ENCODE measurements around the gene GATM. TPM values are rescaled to one million over a fixed set of nuclear protein-coding genes. Genes with fewer than 3 reads are reported as not detected.

The GATM gene
- total and polyA plus RNA-seq, 2 of the 8 experiments (the other 6 are each of a cell fraction or from before 2014, with no cell fraction given), result 10.2 to 15.1 TPM

GRCh38 chr15:45375836-45376235 lies 2.5 kb downstream of the GATM start:
- H3K79me1 ChIP-seq (ENCODE audit: low read depth, low read length), result no peaks in the 10 kb centered on the region
- no peak overlapping the region for H4K91ac ChIP-seq (replicated peaks; ENCODE audit: insufficient read length, low read length)
- no peaks in the 10 kb centered on the region for H3K9me3 ChIP-seq (ENCODE audit: insufficient read depth in 2 of 2, low read depth in 1 of 2, low read length in 1 of 2)
- peaks cover 0 to 2% of the 10 kb centered on the region in 2 experiments for H4K20me1 ChIP-seq (replicated peaks in 1 of 2; ENCODE audit: control insufficient read depth in 1 of 2, insufficient read depth in 2 of 2, low read length in 2 of 2)
- no peak overlapping the region for H4K8ac ChIP-seq (ENCODE audit: extremely low read depth, insufficient read depth, low read length)
- H4K5ac ChIP-seq (ENCODE audit: insufficient read length, low read depth, low read length), result no peak overlapping the region
- no peak overlapping the region for H3K14ac ChIP-seq (ENCODE audit: insufficient read length)
- WGBS, 2 experiments (ENCODE audit: extremely low coverage in 1 of 2, insufficient coverage in 1 of 2, insufficient read length in 1 of 2, insufficient replicate concordance in 2 of 2, low coverage in 1 of 2, low lambda C conversion rate in 2 of 2, missing lambda C conversion rate in 1 of 2), result 93% methylated on average over 3 of the region's 3 CpGs; no CpG with 5 or more reads in 1 of the 2 experiments
- no peak overlapping the region for H2AFZ ChIP-seq (ENCODE audit: low read length)
- CTCF ChIA-PET (ENCODE audit: partially characterized antibody), result interaction anchor here (0.6 to 3.4 kb wide), 7 partner anchors 24 to 215 kb away, joined by 3 to 13 read pairs (median 4); no protein-coding TSS in a partner anchor
- H2BK120ac ChIP-seq (replicated peaks; ENCODE audit: low read depth, low read length), result no peak overlapping the region
- H2AK5ac ChIP-seq (ENCODE audit: low read depth, low read length), result no peak overlapping the region
- H3K56ac ChIP-seq (replicated peaks; ENCODE audit: insufficient read length, low read depth, low read length), result no peak overlapping the region
- peaks cover 0 to 5% (median 2%) of the 10 kb centered on the region in 4 experiments; a peak in 4 of 7 replicates for H3K4me1 ChIP-seq (replicated peaks in 1 of 4; ENCODE audit: control insufficient read depth in 3 of 4, insufficient read depth in 4 of 4, low read length in 3 of 4)
- DNase-seq (ENCODE audit: low read depth in 1 of 2, low spot score in 2 of 2) (no peak), FAIRE-seq (no peak)
- H3K23me2 ChIP-seq (ENCODE audit: low read depth, low read length), result peaks cover 11% of the 10 kb centered on the region
- H3K4ac ChIP-seq (replicated peaks; ENCODE audit: insufficient read length, low read depth, low read length), result no peak overlapping the region
- H3K4me2 ChIP-seq (ENCODE audit: insufficient read depth in 1 of 2, low read depth in 2 of 2, low read length in 2 of 2), result no peak overlapping the region; a peak in 1 of 4 replicates
- H2BK15ac ChIP-seq (ENCODE audit: low read length), result no peak overlapping the region
- no peaks in the 10 kb centered on the region for H3K36me3 ChIP-seq (ENCODE audit: control insufficient read depth in 2 of 4, insufficient read depth in 4 of 4, low read length in 3 of 4)
- H2BK12ac ChIP-seq (ENCODE audit: low read depth, low read length), result no peak overlapping the region
- no peak overlapping the region for H2BK20ac ChIP-seq (ENCODE audit: low read length)
- TF ChIP-seq POLR2A (IDR thresholded peaks at IDR 0.05; ENCODE audit: control extremely low read depth in 1 of 2, low read depth in 2 of 2, low read length in 2 of 2) (no peak), POU5F1 (IDR thresholded peaks at IDR 0.05; ENCODE audit: low read depth, low read length) (no peak), TAF1 (IDR thresholded peaks at IDR 0.05; ENCODE audit: low read depth, low read length) (no peak)
- TF ChIP-seq, protein P1, sequence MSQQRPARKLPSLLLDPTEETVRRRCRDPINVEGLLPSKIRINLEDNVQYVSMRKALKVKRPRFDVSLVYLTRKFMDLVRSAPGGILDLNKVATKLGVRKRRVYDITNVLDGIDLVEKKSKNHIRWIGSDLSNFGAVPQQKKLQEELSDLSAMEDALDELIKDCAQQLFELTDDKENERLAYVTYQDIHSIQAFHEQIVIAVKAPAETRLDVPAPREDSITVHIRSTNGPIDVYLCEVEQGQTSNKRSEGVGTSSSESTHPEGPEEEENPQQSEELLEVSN (IDR thresholded peaks at IDR 0.05), result no peak
- no peak overlapping the region for H3K18ac ChIP-seq (ENCODE audit: extremely low read depth, low read length)
- H3K4me3 ChIP-seq (ENCODE audit: extremely low read depth in 1 of 4, insufficient read depth in 2 of 4, low read depth in 3 of 4, low read length in 4 of 4), result no peak overlapping the region
- H3K23ac ChIP-seq (ENCODE audit: insufficient read length), result no peak overlapping the region
- H3K9ac ChIP-seq (replicated peaks in 1 of 4; ENCODE audit: extremely low read depth in 1 of 4, low read depth in 3 of 4, low read length in 3 of 4), result no peak overlapping the region
- peaks cover 10 to 40% (median 34%) of the 10 kb centered on the region in 4 experiments for H3K27me3 ChIP-seq (replicated peaks in 1 of 4; ENCODE audit: control insufficient read depth in 3 of 4, extremely low read depth in 1 of 4, insufficient read depth in 3 of 4, low read length in 3 of 4)
- H2BK5ac ChIP-seq (ENCODE audit: low read depth, low read length), result no peak overlapping the region
- POLR2A ChIA-PET (ENCODE audit: partially characterized antibody), result interaction anchor here (0.6 to 2.4 kb wide), 4 partner anchors 26 to 106 kb away, joined by 3 to 15 read pairs (median 4); a partner anchor contains a TSS
- H3K79me2 ChIP-seq (ENCODE audit: control insufficient read depth in 1 of 2, insufficient read depth in 2 of 2, low read length in 2 of 2), result no peaks in the 10 kb centered on the region
- H3K27ac ChIP-seq (ENCODE audit: low read depth, low read length), result no peak overlapping the region

Data from H1 (cell line).